Gastrocnemius medialis (tissue), 4 donors: ENCODE data around the gene CD300H. TPM values are rescaled to one million over a fixed set of nuclear protein-coding genes. Genes with fewer than 3 reads are reported as not detected.

ENCODE experiments used
- ATAC-seq, 2 donors: fragments of 150-250 bp; one replicate each; pipeline ENCODE4 v1.9.1; 2016
- DNase-seq, 2 donors: peaks; one replicate each; pipeline ENCODE4 v3.0.0-alpha.2; 2019
- H3K27ac ChIP-seq, 4 donors: fragments of 200-600 bp; sonication (generic); 1 replicate in 1 of 4; 2 replicates in 3 of 4; pipeline ENCODE4 v1.5.1; 2016 to 2018; ENCODE audit warnings: mild to moderate bottlenecking in 2 of 4, moderate library complexity in 1 of 4
- H3K27me3 ChIP-seq, 3 donors: fragments of 200-600 bp; sonication (generic) in 2 of 3; 1 replicate in 1 of 3; 2 replicates in 2 of 3; pipeline versions ENCODE4 v1.5.1 to v1.6.0; 2016 to 2019; ENCODE audit warnings: mild to moderate bottlenecking in 1 of 3, moderate library complexity in 1 of 3
- H3K36me3 ChIP-seq, 2 donors: fragments of 200-600 bp; sonication (generic) in 1 of 2; one replicate each; pipeline ENCODE4 v1.5.1; 2017 to 2018
- H3K4me1 ChIP-seq, 2 donors: fragments of 200-600 bp; sonication (generic) in 1 of 2; one replicate each; pipeline ENCODE4 v1.5.1; 2016 to 2017; ENCODE audit warnings: mild to moderate bottlenecking in 2 of 2
- H3K4me3 ChIP-seq, 4 donors: fragments of 200-600 bp; sonication (generic) in 3 of 4; 1 replicate in 1 of 4; 2 replicates in 3 of 4; pipeline ENCODE4 v1.5.1; 2016 to 2019; ENCODE audit warnings: mild to moderate bottlenecking in 2 of 4
- H3K9me3 ChIP-seq, 3 donors: fragments of 200-600 bp; sonication (generic) in 2 of 3; 1 replicate in 1 of 3; 2 replicates in 2 of 3; pipeline ENCODE4 v1.5.1; 2016 to 2019
- CTCF ChIP-seq, 5 experiments: fragments of 450-650 bp in 3 of 5; fragments of 200-600 bp in 2 of 5; sonication (generic) in 2 of 5; IDR thresholded peaks in 4 of 5; conservative IDR thresholded peaks in 1 of 5; 1 replicate in 4 of 5; 2 replicates in 1 of 5; pipeline ENCODE4 v1.5.1; 2016 to 2019; ENCODE audit warnings: antibody characterized with exemption in 5 of 5, mild to moderate bottlenecking in 3 of 5, moderate library complexity in 3 of 5
- POLR2A ChIP-seq, 2 donors: fragments of 450-650 bp; IDR thresholded peaks; one replicate each; pipeline ENCODE4 v1.6.1; 2017; ENCODE audit warnings: antibody characterized with exemption in 2 of 2, mild to moderate bottlenecking in 2 of 2, moderate library complexity in 2 of 2
- in situ Hi-C, 4 donors: fragments of 200-750 bp; cut with MboI; loops; one replicate each; pipeline versions ENCODE4 v1.15.0 to v1.8.0; 2017; ENCODE audit warnings: low sequenced_read_pairs in 4 of 4
- intact Hi-C: fragments of 100-400 bp; cut with DNase I; formaldehyde crosslinking; loops from one replicate; pipeline ENCODE4 v1.15.1; 2023; ENCODE audit warnings: low total_unique reads
- total RNA-seq, 4 donors: library from RNA; depleted of rRNA; stranded (reverse); fragments of >200 nt; gene quantifications; one replicate each; pipeline versions ENCODE4 v1.1.0 to v1.2.3, GENCODE V29; 2016

Gene CD300H
- total RNA-seq, 4 donors from 2014 or later, result not detected

- H3K27me3 ChIP-seq, result no peaks in the 10 kb centered on the region
- intact Hi-C loops (no loop called here), in situ Hi-C loops (no loop called here)
- TF ChIP-seq CTCF (IDR thresholded peaks at IDR 0.05 in 4 of 5, conservative IDR thresholded peaks at IDR 0.05 in 1 of 5) (no peak), POLR2A (IDR thresholded peaks at IDR 0.05) (no peak)
- H3K36me3 ChIP-seq, result no peaks in the 10 kb centered on the region
- no peaks in the 10 kb centered on the region for H3K4me1 ChIP-seq
- no peaks in the 10 kb centered on the region for H3K9me3 ChIP-seq
- H3K27ac ChIP-seq, result no peak overlapping the region
- ATAC-seq (no peak), DNase-seq (no peak)
- H3K4me3 ChIP-seq, result no peak overlapping the region
Measured at GRCh38 chr17:74542727-74543383, 24.5 kb downstream of the CD300H start.

GRCh38 chr17:74542166-74542565 lies 25.1 kb downstream of the CD300H start:
- Histone ChIP-seq H3K27me3 (no peaks in the 10 kb centered on the region), H3K4me1 (no peaks in the 10 kb centered on the region), H3K36me3 (no peaks in the 10 kb centered on the region), H3K9me3 (no peaks in the 10 kb centered on the region), H3K27ac (no peak overlapping the region), H3K4me3 (no peak overlapping the region)
- ATAC-seq, result no peak
- intact Hi-C loops (no loop called here), in situ Hi-C loops (no loop called here)
- no peak for TF ChIP-seq POLR2A (IDR thresholded peaks at IDR 0.05)
- TF ChIP-seq CTCF (IDR thresholded peaks at IDR 0.05 in 4 of 5, conservative IDR thresholded peaks at IDR 0.05 in 1 of 5), result no peak
- DNase-seq, result no peak

- no peak for TF ChIP-seq CTCF (IDR thresholded peaks at IDR 0.05 in 4 of 5, conservative IDR thresholded peaks at IDR 0.05 in 1 of 5)
- no peak for TF ChIP-seq POLR2A (IDR thresholded peaks at IDR 0.05)
- no peak for ATAC-seq
- intact Hi-C loops (no loop called here), in situ Hi-C loops (no loop called here)
- Histone ChIP-seq H3K4me1 (no peaks in the 10 kb centered on the region), H3K27ac (no peak overlapping the region), H3K9me3 (no peaks in the 10 kb centered on the region), H3K36me3 (no peaks in the 10 kb centered on the region), H3K4me3 (no peak overlapping the region), H3K27me3 (peaks cover 0 to 3% (median 0%) of the 10 kb centered on the region in 3 donors)
- no peak for DNase-seq
Measured at GRCh38 chr17:74541176-74542111, 25.9 kb downstream of the CD300H start.

GRCh38 chr17:74539281-74539820 lies 28.0 kb downstream of the CD300H start:
- peaks cover 0 to 3% (median 0%) of the 10 kb centered on the region in 3 donors for H3K27me3 ChIP-seq
- intact Hi-C loops (no loop called here), in situ Hi-C loops (no loop called here)
- H3K4me1 ChIP-seq, result no peaks in the 10 kb centered on the region
- peaks cover 0 to 3% (median 0%) of the 10 kb centered on the region in 3 donors for H3K9me3 ChIP-seq
- no peak for TF ChIP-seq CTCF (IDR thresholded peaks at IDR 0.05 in 4 of 5, conservative IDR thresholded peaks at IDR 0.05 in 1 of 5)
- TF ChIP-seq POLR2A (IDR thresholded peaks at IDR 0.05), result no peak
- H3K27ac ChIP-seq, result no peak overlapping the region
- H3K36me3 ChIP-seq, result no peaks in the 10 kb centered on the region
- ATAC-seq, result no peak
- H3K4me3 ChIP-seq, result no peak overlapping the region
- DNase-seq, result no peak
